Measurements from ENCODE around the gene NARS2. TPM values are rescaled to one million over a fixed set of nuclear protein-coding genes. Genes with fewer than 3 reads are reported as not detected.

Gene NARS2
- total and polyA plus RNA-seq, 10 of the 15 experiments (the other 5 are each of a cell fraction or from before 2014, with no cell fraction given), result 22.2 to 45.3 (median 36.3) TPM

- TF ChIP-seq CHD2 (IDR thresholded peaks at IDR 0.05; ENCODE audit: borderline replicate concordance, low read depth, low read length), result 0 out of 2 replicates have a peak, but pooled peaks have one; percentile 57
- no peak for TF ChIP-seq KLF5 (IDR thresholded peaks at IDR 0.05; ENCODE audit: partially characterized antibody)
- TF ChIP-seq JUNB (IDR thresholded peaks at IDR 0.05), result peak; percentile 85
- TF ChIP-seq ZNF24 (IDR thresholded peaks at IDR 0.05), result no peak
- peak; percentile 83 for TF ChIP-seq EED (IDR thresholded peaks at IDR 0.05; ENCODE audit: low read depth)
- no peak for TF ChIP-seq YY1 (IDR thresholded peaks at IDR 0.05; ENCODE audit: low read depth, low read length)
- TF ChIP-seq FOXM1 (IDR thresholded peaks at IDR 0.05; ENCODE audit: low read depth, low read length), result peak; percentile 73
- TF ChIP-seq USF1 (IDR thresholded peaks at IDR 0.05; ENCODE audit: borderline replicate concordance, extremely low read length, insufficient read depth, low read depth, low read length), result no peak
- peak; percentile 93 for TF ChIP-seq NFIC (IDR thresholded peaks at IDR 0.05; ENCODE audit: low read depth, low read length)
- peak; percentile 92 for TF ChIP-seq IKZF1 (conservative IDR thresholded peaks at IDR 0.05)
- TF ChIP-seq CHD4 (IDR thresholded peaks at IDR 0.05), result no peak
- no peak for TF ChIP-seq HDAC2 (IDR thresholded peaks at IDR 0.05)
- peak; percentile 48; the same call in 1 of the 2 replicates for TF ChIP-seq ZNF217 (IDR thresholded peaks at IDR 0.05)
- TF ChIP-seq CBX3 (IDR thresholded peaks at IDR 0.05; ENCODE audit: borderline replicate concordance, low read depth), result no peak
- TF ChIP-seq STAT3 (IDR thresholded peaks at IDR 0.05; ENCODE audit: low read depth, low read length), result no peak
- no peak for TF ChIP-seq MYC (IDR thresholded peaks at IDR 0.05; ENCODE audit: insufficient read depth, insufficient read length, insufficient replicate concordance, low read length, severe bottlenecking)
- TF ChIP-seq TBL1XR1 (IDR thresholded peaks at IDR 0.05; ENCODE audit: low read depth, low read length), result peak; percentile 61
- TF ChIP-seq E2F8 (IDR thresholded peaks at IDR 0.05; ENCODE audit: low read depth, partially characterized antibody), result no peak
- no peak for TF ChIP-seq IRF5 (IDR thresholded peaks at IDR 0.05; ENCODE audit: borderline replicate concordance)
- no peak for TF ChIP-seq PRDM15 (CRISPR knock-in tag; IDR thresholded peaks at IDR 0.05)
- no peak for TF ChIP-seq ZZZ3 (IDR thresholded peaks at IDR 0.05; ENCODE audit: control insufficient read depth, insufficient read length, low read depth)
- TF ChIP-seq CEBPB (IDR thresholded peaks at IDR 0.05; ENCODE audit: borderline replicate concordance in 1 of 2, low read depth in 2 of 2, low read length in 2 of 2), result no peak
Measured at GRCh38 chr11:78465169-78465942, 109.3 kb downstream of the NARS2 start (continued).
